ENCODE data around the gene ESR2.

DNA sequence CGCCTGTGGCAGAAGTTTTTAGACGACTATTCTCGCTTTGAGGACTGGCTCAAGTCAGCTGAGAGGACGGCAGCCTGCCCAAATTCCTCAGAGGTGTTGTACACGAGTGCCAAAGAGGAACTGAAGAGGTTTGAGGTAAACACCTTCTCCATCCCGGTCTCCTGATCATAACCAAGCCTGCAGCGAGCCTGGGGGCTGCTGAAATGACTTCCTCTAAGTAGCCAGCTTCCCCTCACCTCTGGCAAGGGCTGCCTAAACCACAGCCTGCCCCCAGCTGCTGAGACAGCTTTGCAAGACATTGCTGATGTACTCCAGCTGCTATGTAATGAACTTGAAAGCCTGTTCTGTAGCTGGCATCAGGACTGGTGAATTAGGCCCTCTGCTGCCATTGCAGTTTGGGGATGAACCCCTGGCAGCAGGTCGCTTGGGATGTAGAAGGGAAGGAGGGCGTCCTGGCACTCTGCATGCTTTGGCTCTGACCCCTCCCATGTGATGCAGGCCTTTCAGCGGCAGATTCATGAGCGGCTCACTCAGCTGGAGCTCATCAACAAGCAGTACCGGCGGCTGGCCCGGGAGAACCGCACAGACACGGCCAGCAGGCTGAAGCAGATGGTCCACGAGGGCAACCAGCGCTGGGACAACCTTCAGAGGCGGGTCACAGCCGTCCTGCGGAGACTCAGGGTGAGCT lies 84.6 kb downstream of the ESR2 start:
- TF ChIP-seq POLR2A (IDR thresholded peaks at IDR 0.05; ENCODE audit: low read length) (no peak), GATA1 (IDR thresholded peaks at IDR 0.05; ENCODE audit: low read depth, low read length) (no peak)

Data from erythroblast (primary cell).